GM19324 (cell line): ENCODE results near the gene ENTPD7.
A peak's percentile ranks its signal among the peaks of the same experiment; 100 is the strongest.
"Not testable (repeated sequence)": the region's sequence is repeated elsewhere in the genome, so short reads cannot be mapped to it uniquely, and the experiment has no call there.

Experiments
- ATAC-seq: cut with Tn5 transposase; IDR thresholded peaks from one replicate; pipeline ENCODE4 v1.9.1; 2021; ENCODE audit warnings: mild to moderate bottlenecking, moderate library complexity; ENCODE audit not compliant: unreplicated experiment, low FRiP score

The ENTPD7 gene, protein sequence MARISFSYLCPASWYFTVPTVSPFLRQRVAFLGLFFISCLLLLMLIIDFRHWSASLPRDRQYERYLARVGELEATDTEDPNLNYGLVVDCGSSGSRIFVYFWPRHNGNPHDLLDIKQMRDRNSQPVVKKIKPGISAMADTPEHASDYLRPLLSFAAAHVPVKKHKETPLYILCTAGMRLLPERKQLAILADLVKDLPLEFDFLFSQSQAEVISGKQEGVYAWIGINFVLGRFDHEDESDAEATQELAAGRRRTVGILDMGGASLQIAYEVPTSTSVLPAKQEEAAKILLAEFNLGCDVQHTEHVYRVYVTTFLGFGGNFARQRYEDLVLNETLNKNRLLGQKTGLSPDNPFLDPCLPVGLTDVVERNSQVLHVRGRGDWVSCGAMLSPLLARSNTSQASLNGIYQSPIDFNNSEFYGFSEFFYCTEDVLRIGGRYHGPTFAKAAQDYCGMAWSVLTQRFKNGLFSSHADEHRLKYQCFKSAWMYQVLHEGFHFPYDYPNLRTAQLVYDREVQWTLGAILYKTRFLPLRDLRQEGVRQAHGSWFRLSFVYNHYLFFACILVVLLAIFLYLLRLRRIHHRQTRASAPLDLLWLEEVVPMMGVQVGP

DNA sequence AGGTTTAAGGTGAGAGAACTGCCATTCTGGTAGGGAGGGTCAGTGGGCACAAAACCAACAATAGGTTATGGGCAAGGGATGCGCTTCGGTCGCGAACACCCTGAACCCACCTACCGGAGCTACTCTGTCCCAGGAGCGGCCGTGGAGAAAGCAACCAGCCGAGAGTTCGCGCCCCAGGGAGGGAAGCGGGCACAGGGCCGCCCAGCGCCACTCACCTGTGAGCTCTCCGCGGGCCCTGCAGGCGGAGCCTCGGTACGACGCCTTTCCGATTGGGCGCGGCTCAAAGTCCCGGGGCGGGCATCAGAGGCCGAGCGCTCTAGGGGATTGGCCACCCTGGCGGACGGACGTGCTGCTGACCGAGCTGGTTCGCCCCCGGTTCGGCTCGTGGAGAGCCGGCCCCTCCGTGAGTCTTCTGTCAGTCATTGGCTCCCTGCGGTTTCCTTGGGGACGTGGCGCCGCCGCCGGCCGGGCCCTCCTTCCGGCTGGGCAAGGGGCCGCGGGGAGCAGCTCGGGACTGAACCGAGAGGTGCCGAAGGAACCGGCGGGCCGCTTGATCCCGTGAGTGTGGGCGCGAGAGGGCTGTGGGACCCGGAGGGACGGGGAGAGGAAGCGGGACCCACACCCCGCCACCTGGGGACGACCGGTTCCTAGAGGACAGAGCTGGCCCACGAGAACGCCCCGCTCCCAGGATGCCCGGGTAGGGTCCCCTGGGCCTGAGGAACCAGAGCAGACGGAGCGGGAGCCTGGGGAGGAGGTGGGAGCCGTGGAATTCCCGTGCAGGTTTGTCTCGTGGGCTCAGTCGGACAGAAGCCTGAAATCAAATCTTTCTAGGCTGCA lies at the start of gene ENTPD7:
TSS of gene ENTPD7 (plus strand) at position 479 of the 837 bp plus-strand sequence. CDS start 448 bp downstream, outside the sequence.
- ATAC-seq = peak; percentile 99

GRCh38 chr10:99610221-99610620 lies 49.1 kb upstream of the ENTPD7 start:
- ATAC-seq = no peak

GRCh38 chr10:99611326-99611725 lies 48.0 kb upstream of the ENTPD7 start:
- ATAC-seq = no peak

GRCh38 chr10:99612167-99612831 lies 47.0 kb upstream of the ENTPD7 start:
- ATAC-seq = no peak

DNA sequence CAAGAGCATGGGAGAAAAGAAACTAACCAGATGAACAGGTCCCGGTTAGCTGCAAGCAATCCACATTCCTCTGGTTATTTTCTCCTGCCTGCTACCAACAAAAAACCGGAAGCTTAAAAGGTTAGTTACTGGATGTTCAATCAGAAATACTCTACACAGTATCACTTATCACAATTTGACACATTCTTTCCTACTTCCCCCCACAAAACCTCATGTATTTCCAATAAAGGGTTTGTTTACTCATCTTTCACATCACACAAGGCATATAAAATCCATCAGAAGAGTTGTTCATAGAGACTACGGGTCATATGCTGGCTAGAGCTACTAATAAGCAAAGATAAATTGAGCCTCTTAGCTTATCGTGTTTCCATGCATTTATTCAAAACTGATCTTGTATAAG lies 43.9 kb upstream of the ENTPD7 start:
- no peak for ATAC-seq

DNA sequence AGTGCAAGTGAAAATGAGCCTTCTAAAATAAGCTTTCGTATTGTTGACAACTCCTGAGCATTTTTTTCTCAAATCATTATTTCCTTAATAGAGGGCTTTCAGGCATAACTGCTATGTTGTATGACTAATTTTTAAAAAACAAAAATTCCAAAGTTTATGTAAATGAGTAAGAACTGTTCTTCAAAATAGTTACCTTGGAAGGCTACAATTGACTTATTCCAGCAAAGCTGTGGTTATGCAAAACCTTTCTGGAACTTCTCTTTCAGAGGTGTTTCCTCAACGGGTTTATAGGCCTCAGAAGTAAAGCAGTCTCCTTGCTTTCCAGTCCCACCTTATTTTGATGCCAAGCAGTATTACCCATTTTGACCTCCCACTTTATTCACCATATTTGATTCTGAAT lies 41.6 kb upstream of the ENTPD7 start:
- ATAC-seq = no peak

DNA sequence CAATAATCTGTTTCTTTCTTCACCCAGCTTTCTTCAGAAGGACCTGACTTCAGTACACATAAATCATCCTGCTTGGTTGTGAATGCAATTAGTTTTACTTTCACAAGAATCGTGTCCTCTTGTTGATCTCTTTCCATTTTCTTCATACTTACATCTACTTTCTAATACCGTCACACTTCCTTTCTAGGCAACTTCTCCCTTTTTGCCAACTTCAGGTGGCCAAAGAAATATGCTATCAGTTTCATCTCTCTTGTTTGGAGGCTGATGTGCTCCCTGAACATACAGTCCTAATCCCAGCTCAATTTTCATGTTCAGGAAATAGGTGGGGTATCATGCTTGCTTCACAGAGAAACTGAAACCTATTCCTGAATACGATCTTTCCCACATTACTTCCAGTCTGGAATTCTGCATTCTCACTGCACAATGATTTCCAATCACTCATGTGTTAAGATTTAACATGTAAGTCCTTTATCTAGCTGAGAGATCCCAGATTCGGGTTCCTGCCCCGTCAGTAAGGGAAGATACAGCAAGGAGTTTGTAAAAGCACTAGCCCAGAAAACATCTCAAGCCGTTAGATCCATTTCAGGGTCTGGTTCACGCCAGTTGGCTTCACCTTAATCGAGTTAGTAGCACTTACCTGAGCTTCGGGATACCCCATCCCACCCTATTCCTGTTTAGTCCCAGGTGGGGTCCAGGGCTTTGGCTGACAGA lies 40.1 kb upstream of the ENTPD7 start:
- no peak for ATAC-seq

- ATAC-seq = peak; percentile 83
Observed at GRCh38 chr10:99619851-99620710, 39.2 kb upstream of the ENTPD7 start, which contains the start of gene SLC25A28. Gene SLC25A28, minus strand, starts transcription at chr10:99620439. Its CDS starts 104 bp downstream, at chr10:99620335.

DNA sequence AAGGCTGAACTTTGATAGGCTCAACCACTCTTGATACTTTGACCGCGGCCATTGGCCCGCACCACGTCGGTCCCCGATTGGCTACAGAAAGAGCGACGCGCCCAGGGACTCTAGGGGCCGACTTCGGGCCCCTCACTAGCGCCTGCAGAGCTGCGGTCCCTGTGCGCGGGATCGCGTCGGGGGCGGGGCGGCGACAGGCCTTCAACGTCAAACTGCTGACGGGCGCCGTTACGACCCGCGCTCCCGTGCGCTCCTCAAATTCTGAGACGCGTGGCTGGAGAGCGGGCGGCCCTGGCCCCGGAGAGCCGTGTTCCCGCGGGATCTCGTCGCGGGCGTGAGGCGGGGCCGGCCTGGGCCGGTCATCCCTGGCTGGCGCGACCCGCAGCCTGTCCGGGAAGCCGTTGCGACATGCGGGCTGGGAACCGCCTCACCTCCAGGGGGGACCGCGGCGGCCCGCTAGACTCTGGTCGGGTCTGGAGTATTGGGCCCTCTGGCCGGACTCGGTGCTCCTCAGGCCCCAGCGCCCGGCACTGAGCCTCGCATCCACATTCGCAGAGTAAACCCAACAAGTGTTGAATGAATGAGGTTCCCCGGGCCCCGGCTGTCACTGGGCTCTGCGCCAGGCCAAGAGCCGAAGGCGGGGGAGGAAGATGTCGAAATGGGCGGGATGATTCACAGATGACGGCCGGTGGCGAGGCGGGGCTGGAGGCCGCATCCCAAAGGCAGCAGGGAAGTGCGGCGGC lies 38.4 kb upstream of the ENTPD7 start:
- ATAC-seq = peak; percentile 92

GRCh38 chr10:99621454-99622251 lies 37.7 kb upstream of the ENTPD7 start:
- ATAC-seq = no peak

- no peak for ATAC-seq
Observed at GRCh38 chr10:99623919-99624318, 35.4 kb upstream of the ENTPD7 start.

DNA sequence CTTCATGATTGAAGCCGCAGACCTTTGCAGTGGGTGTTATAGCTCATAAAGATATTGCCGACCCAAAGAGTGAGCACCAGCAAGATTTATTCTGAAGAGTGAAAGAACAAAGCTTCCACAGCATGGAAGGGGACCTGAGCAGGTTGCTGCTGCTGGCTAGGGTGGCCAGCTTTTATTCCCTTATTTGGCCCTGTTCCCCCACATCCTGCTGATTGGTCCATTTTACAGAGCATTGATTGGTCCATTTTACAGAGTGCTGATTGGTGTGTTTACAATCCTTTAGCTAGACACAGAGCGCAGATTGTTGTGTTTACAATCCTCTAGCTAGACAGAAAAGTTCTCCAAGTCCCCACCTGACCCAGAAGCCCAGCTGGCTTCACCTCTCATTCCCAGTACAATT lies 34.2 kb upstream of the ENTPD7 start:
- ATAC-seq = not testable (repeated sequence)

GRCh38 chr10:99628923-99629624 lies 30.2 kb upstream of the ENTPD7 start:
- ATAC-seq = no peak

GRCh38 chr10:99629625-99629978 lies 29.7 kb upstream of the ENTPD7 start:
- no peak for ATAC-seq

DNA sequence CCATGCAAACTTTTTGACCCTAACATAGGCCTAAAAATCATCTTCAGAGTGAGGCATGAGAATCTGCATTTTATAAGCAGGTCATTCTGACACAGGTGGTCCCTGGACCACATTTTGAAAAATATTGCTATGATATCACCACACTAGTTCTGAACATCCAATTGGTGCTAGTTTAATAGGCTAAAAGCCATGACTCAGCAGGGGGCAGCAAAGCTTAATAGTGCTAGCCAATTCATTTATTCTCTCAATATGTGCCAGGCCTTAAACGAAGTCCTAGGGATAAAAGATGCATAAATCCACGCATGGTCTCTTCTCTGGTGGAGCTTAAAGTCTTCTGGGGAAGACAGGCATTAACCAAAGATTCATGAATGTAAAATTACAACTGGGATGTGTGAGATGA lies 28.9 kb upstream of the ENTPD7 start:
- no peak for ATAC-seq

DNA sequence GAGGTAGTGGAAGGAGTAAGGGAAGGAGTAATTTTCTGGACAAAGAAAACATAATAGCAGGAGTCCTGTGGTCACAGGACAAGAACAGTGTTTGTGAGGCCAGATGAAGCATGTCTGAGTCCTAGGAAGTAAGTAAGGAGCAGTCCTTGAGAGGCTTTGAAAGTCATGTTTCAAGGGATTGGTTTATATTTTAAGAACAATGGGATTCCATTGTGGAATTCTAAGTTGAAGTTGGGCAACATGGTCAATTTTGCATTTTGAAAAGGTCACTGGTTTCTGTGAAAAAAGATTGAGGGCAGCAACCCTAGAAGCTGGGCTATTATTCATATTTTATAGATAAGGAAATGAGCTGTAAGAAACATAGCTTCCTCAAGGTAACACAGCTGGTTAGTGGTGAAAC lies 28.3 kb upstream of the ENTPD7 start:
- ATAC-seq = no peak

DNA sequence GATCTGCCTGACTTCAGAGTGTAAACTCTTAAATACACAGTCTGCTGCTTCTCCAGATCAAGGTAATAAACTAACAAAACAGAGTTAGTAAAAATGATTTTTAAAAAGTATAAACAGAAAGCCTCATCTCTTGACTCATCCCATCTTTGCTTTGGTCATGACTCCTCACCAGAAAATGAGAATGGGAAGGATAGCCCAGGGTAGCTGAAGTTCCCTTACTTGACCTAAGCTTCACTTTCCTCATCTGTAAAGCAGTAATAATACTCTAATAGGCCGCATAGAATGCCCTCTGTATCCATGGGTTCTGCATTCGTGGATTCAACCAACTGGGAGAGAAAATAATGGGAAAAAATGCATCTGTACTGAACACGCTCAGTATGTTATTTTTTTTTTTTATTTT lies 27.8 kb upstream of the ENTPD7 start:
- no peak for ATAC-seq
